Trophoblast cell (in vitro differentiated cells and primary cell): ENCODE data around the gene SH3BP1.
"Not testable (repeated sequence)": the region's sequence is repeated elsewhere in the genome, so short reads cannot be mapped to it uniquely, and the experiment has no call there.

Experiments
- DNase-seq, 2 donors: peaks; one replicate each; pipeline ENCODE4 v3.0.0-alpha.2; 2016
- H2AFZ ChIP-seq: 2 replicates; pipeline ENCODE4 v1.6.1; 2013; ENCODE audit warnings: low read length, moderate library complexity, mild to moderate bottlenecking; ENCODE audit not compliant: insufficient read depth, poor library complexity
- H2AK5ac ChIP-seq: 2 replicates; pipeline ENCODE4 v1.6.1; 2013; ENCODE audit warnings: mild to moderate bottlenecking, low read length
- H2BK120ac ChIP-seq: 2 replicates; pipeline ENCODE4 v1.6.1; 2013; ENCODE audit warnings: low read length, mild to moderate bottlenecking, moderate library complexity; ENCODE audit not compliant: insufficient read depth, poor library complexity
- H2BK12ac ChIP-seq: 2 replicates; pipeline ENCODE4 v1.6.1; 2013; ENCODE audit warnings: mild to moderate bottlenecking, low read length, moderate library complexity
- H2BK5ac ChIP-seq: 2 replicates; pipeline ENCODE4 v1.6.1; 2013; ENCODE audit warnings: low read length, low read depth, moderate library complexity, mild to moderate bottlenecking; ENCODE audit not compliant: poor library complexity
- H3K14ac ChIP-seq: 2 replicates; pipeline ENCODE4 v1.6.1; 2013; ENCODE audit warnings: mild to moderate bottlenecking, low read length
- H3K18ac ChIP-seq: 2 replicates; pipeline ENCODE4 v1.6.1; 2013; ENCODE audit warnings: mild to moderate bottlenecking, low read length
- H3K23ac ChIP-seq: 2 replicates; pipeline ENCODE4 v1.6.1; 2013; ENCODE audit warnings: low read length
- H3K27ac ChIP-seq: 2 replicates; pipeline ENCODE4 v1.5.1; 2013; ENCODE audit warnings: low read depth, mild to moderate bottlenecking, inconsistent platforms, low read length, moderate library complexity
- H3K27me3 ChIP-seq: 2 replicates; pipeline ENCODE4 v1.6.1; 2013; ENCODE audit warnings: inconsistent platforms, mild to moderate bottlenecking, low read length, moderate library complexity; ENCODE audit not compliant: insufficient read depth
- H3K36me3 ChIP-seq, 2 experiments: 1 replicate in 1 of 2; 2 replicates in 1 of 2; pipeline ENCODE4 v1.6.1; 2013; ENCODE audit warnings: low read length in 2 of 2, mild to moderate bottlenecking in 2 of 2, moderate library complexity in 1 of 2; ENCODE audit not compliant: insufficient read depth in 2 of 2, control insufficient read depth in 1 of 2
- H3K4ac ChIP-seq: 2 replicates; pipeline ENCODE4 v1.6.1; 2013; ENCODE audit warnings: low read depth, mild to moderate bottlenecking, low read length, moderate library complexity
- H3K4me1 ChIP-seq, 2 experiments: 1 replicate in 1 of 2; 2 replicates in 1 of 2; pipeline ENCODE4 v1.6.1; 2013; ENCODE audit warnings: low read length in 2 of 2, mild to moderate bottlenecking in 2 of 2, moderate library complexity in 1 of 2; ENCODE audit not compliant: insufficient read depth in 2 of 2, control insufficient read depth in 1 of 2
- H3K4me2 ChIP-seq: 2 replicates; pipeline ENCODE4 v1.6.1; 2013; ENCODE audit warnings: inconsistent platforms, mild to moderate bottlenecking, low read length, moderate library complexity
- H3K4me3 ChIP-seq: 2 replicates; pipeline ENCODE4 v1.5.1; 2013; ENCODE audit warnings: mild to moderate bottlenecking, low read depth, low read length, inconsistent platforms
- H3K79me1 ChIP-seq: one replicate; pipeline ENCODE4 v1.6.1; 2013; ENCODE audit warnings: low read length
- H3K79me2 ChIP-seq: 2 replicates; pipeline ENCODE4 v1.6.1; 2013; ENCODE audit warnings: low read length, mild to moderate bottlenecking; ENCODE audit not compliant: control insufficient read depth, insufficient read depth, poor library complexity
- H3K9ac ChIP-seq: 2 replicates; pipeline ENCODE4 v1.6.1; 2013; ENCODE audit warnings: mild to moderate bottlenecking, low read length
- H3K9me3 ChIP-seq: 2 replicates; pipeline ENCODE4 v1.6.1; 2013; ENCODE audit warnings: low read depth, mild to moderate bottlenecking, control low read depth, inconsistent platforms, low read length; ENCODE audit not compliant: insufficient read depth
- H4K12ac ChIP-seq: 2 replicates; pipeline ENCODE4 v1.6.1; 2013; ENCODE audit warnings: low read depth, mild to moderate bottlenecking, low read length, moderate library complexity
- H4K8ac ChIP-seq: 2 replicates; pipeline ENCODE4 v1.6.1; 2013; ENCODE audit warnings: low read depth, mild to moderate bottlenecking, low read length, moderate library complexity
- H4K91ac ChIP-seq: one replicate; pipeline ENCODE4 v1.6.1; 2013; ENCODE audit warnings: low read depth, mild to moderate bottlenecking, low read length, moderate library complexity
- WGBS: extraction: QIAGEN DNeasy Blood & Tissue Kit; methylation state at CpG from one replicate; pipeline ENCODE4 v1.1.7; 2013; ENCODE audit warnings: missing lambda C conversion rate; ENCODE audit not compliant: insufficient read length, insufficient coverage; ENCODE audit errors: extremely low coverage; 5-methylcytosine and 5-hydroxymethylcytosine counted together

SH3BP1 gene

GRCh38 chr22:37692627-37693285 lies 53.3 kb downstream of the SH3BP1 start:
- Histone ChIP-seq H3K23ac (no peak overlapping the region), H3K27me3 (no peaks in the 10 kb centered on the region), H3K4me2 (no peak overlapping the region), H3K9ac (no peak overlapping the region), H3K4ac (no peak overlapping the region), H2AK5ac (no peak overlapping the region), H3K79me1 (no peaks in the 10 kb centered on the region), H3K18ac (no peak overlapping the region), H3K4me1 (peaks cover 6 to 7% of the 10 kb centered on the region in 2 experiments), H3K14ac (no peak overlapping the region), H4K8ac (no peak overlapping the region), H3K79me2 (no peaks in the 10 kb centered on the region), H2BK12ac (no peak overlapping the region), H3K4me3 (no peak overlapping the region), H2BK120ac (no peak overlapping the region), H2BK5ac (no peak overlapping the region), H4K91ac (no peak overlapping the region), H3K36me3 (peaks cover 39 to 43% of the 10 kb centered on the region in 2 experiments), H4K12ac (no peak overlapping the region), H3K27ac (no peak overlapping the region), H2AFZ (no peak overlapping the region), H3K9me3 (no peaks in the 10 kb centered on the region)
- WGBS: no CpG with 5 or more reads among the region's 15 CpGs
- no peak for DNase-seq

- not testable (repeated sequence) for H3K4me2 ChIP-seq, DNase-seq, H2BK120ac ChIP-seq, H3K9me3 ChIP-seq, H3K4me3 ChIP-seq, H3K79me2 ChIP-seq, H3K18ac ChIP-seq, H2AFZ ChIP-seq, H3K27ac ChIP-seq, H4K8ac ChIP-seq, H3K4me1 ChIP-seq, H3K14ac ChIP-seq, H2BK5ac ChIP-seq, H3K79me1 ChIP-seq, H3K23ac ChIP-seq, H3K4ac ChIP-seq, H3K27me3 ChIP-seq, H4K91ac ChIP-seq, H2AK5ac ChIP-seq, H2BK12ac ChIP-seq, H3K9ac ChIP-seq, H4K12ac ChIP-seq
- WGBS: no CpG with 5 or more reads among the region's 7 CpGs
- peaks cover 27 to 31% of the 10 kb centered on the region in 2 experiments for H3K36me3 ChIP-seq
Measured at GRCh38 chr22:37694131-37694530, 54.7 kb downstream of the SH3BP1 start.

GRCh38 chr22:37696260-37696656 lies 56.8 kb downstream of the SH3BP1 start:
- not testable (repeated sequence) for H3K79me1 ChIP-seq, H3K14ac ChIP-seq, H2AFZ ChIP-seq, H3K18ac ChIP-seq, DNase-seq, H3K4ac ChIP-seq, H3K79me2 ChIP-seq, H3K27me3 ChIP-seq, H2BK120ac ChIP-seq, H3K9me3 ChIP-seq, H4K8ac ChIP-seq, H2AK5ac ChIP-seq, H3K9ac ChIP-seq, H4K12ac ChIP-seq, H3K4me1 ChIP-seq, H4K91ac ChIP-seq, H2BK12ac ChIP-seq, H2BK5ac ChIP-seq, H3K27ac ChIP-seq, H3K23ac ChIP-seq, H3K4me3 ChIP-seq
- Histone ChIP-seq H3K36me3 (peaks cover 15 to 20% of the 10 kb centered on the region in 2 experiments), H3K4me2 (peak overlapping the region; percentile 62)
- no CpG with 5 or more reads among the region's 13 CpGs for WGBS

- Histone ChIP-seq H2BK120ac (no peak within 1 kb of the TSS), H3K4me2 (peak within 1 kb of the TSS; percentile 63), H2BK12ac (no peak within 1 kb of the TSS), H3K4me1 (peaks cover 6 to 7% of the 10 kb centered on the region in 2 experiments), H3K36me3 (peaks cover 10 to 13% of the 10 kb centered on the region in 2 experiments), H4K91ac (peak within 1 kb of the TSS; percentile 8), H3K4me3 (no peak within 1 kb of the TSS), H2AK5ac (peak within 1 kb of the TSS; percentile 12), H4K8ac (peak within 1 kb of the TSS; percentile 51), H3K18ac (no peak within 1 kb of the TSS), H3K27ac (no peak within 1 kb of the TSS), H3K14ac (no peak within 1 kb of the TSS), H3K4ac (no peak within 1 kb of the TSS), H3K9ac (no peak within 1 kb of the TSS), H4K12ac (peak within 1 kb of the TSS; percentile 27), H3K79me1 (no peaks in the 10 kb centered on the region), H2AFZ (peak within 1 kb of the TSS; percentile 27), H3K27me3 (no peaks in the 10 kb centered on the region), H3K9me3 (no peaks in the 10 kb centered on the region), H3K79me2 (no peaks in the 10 kb centered on the region), H2BK5ac (no peak within 1 kb of the TSS), H3K23ac (no peak within 1 kb of the TSS)
- peak; percentile 96 for DNase-seq
- no CpG with 5 or more reads among the region's 39 CpGs for WGBS
Measured at GRCh38 chr22:37696657-37697537, 57.4 kb downstream of the SH3BP1 start, which contains the start of gene TRIOBP. Gene TRIOBP, plus strand, starts transcription at chr22:37697048. Its CDS starts 4,318 bp downstream, at chr22:37701366.
